GM18517 (cell line): Measurements from ENCODE around the gene NRN1L.
"Not testable (repeated sequence)": the region's sequence is repeated elsewhere in the genome, so short reads cannot be mapped to it uniquely, and the experiment has no call there.

ENCODE experiments used
- ATAC-seq: cut with Tn5 transposase; IDR thresholded peaks from one replicate; pipeline ENCODE4 v1.9.1; 2021; ENCODE audit warnings: mild to moderate bottlenecking, moderate library complexity; ENCODE audit not compliant: unreplicated experiment

Gene NRN1L

GRCh38 chr16:67884684-67885083 is at the start of gene NRN1L:
Gene NRN1L (plus strand): TSS chr16:67884885. CDS start chr16:67884904, 19 bp downstream.
- ATAC-seq, result no peak

- not testable (repeated sequence) for ATAC-seq
Observed at GRCh38 chr16:67837190-67837589, 47.5 kb upstream of the NRN1L start.

GRCh38 chr16:67837811-67838210 is 46.9 kb upstream of the NRN1L start:
- ATAC-seq, result no peak

GRCh38 chr16:67841198-67841815 is 43.4 kb upstream of the NRN1L start:
- no peak for ATAC-seq

GRCh38 chr16:67841816-67842508 is 42.7 kb upstream of the NRN1L start, which contains the start of gene THAP11:
Gene THAP11 (plus strand): TSS chr16:67842320. CDS start chr16:67842555, 235 bp downstream.
- peak; percentile 51 for ATAC-seq

- peak; percentile 13 for ATAC-seq
Observed at GRCh38 chr16:67842509-67843342, 42.0 kb upstream of the NRN1L start.

GRCh38 chr16:67843343-67843765 is 41.3 kb upstream of the NRN1L start:
- ATAC-seq, result no peak

- ATAC-seq, result no peak
Observed at GRCh38 chr16:67844497-67844896, 40.2 kb upstream of the NRN1L start.

- ATAC-seq, result no peak
Observed at GRCh38 chr16:67845291-67846062, 39.2 kb upstream of the NRN1L start.

GRCh38 chr16:67846063-67846319 is 38.7 kb upstream of the NRN1L start:
- ATAC-seq, result no peak

- peak; percentile 59 for ATAC-seq
Observed at GRCh38 chr16:67846320-67847063, 38.2 kb upstream of the NRN1L start, which contains the start of gene NUTF2. Gene NUTF2 (plus strand): TSS chr16:67846933. CDS start chr16:67865131, 18,198 bp downstream.

- peak; percentile 36 for ATAC-seq
Observed at GRCh38 chr16:67847064-67847861, 37.4 kb upstream of the NRN1L start, which contains the start of gene CENPT. Gene CENPT (minus strand): TSS chr16:67847693. CDS start chr16:67833859, 13,834 bp downstream.

- no peak for ATAC-seq
Observed at GRCh38 chr16:67848118-67848517, 36.6 kb upstream of the NRN1L start.

GRCh38 chr16:67853670-67854069 is 31.0 kb upstream of the NRN1L start:
- no peak for ATAC-seq

GRCh38 chr16:67855789-67856188 is 28.9 kb upstream of the NRN1L start:
- ATAC-seq, result no peak

- ATAC-seq, result no peak
Observed at GRCh38 chr16:67856927-67857546, 27.6 kb upstream of the NRN1L start.

- ATAC-seq, result no peak
Observed at GRCh38 chr16:67857547-67858233, 27.0 kb upstream of the NRN1L start.

GRCh38 chr16:67858500-67858899 is 26.2 kb upstream of the NRN1L start:
- no peak for ATAC-seq
